HepG2 (cell line): ENCODE data around the gene IL1RL1. TPM values are rescaled to one million over a fixed set of nuclear protein-coding genes. Genes with fewer than 3 reads are reported as not detected.

Source experiments
- ATAC-seq: fragments of 200-7000 bp; cut with Tn5 transposase; 3 replicates; pipeline ENCODE4 v1.9.1; 2020; ENCODE audit warnings: mild to moderate bottlenecking, moderate library complexity
- BruUV-seq: library from RNA; stranded (reverse); fragments of 400-500 nt; replicated peaks from 2 replicates; lab custom pipeline; 2021; lab: Mats Ljungman, UMichigan
- CTCF ChIA-PET: fragments of 300-600 bp; formaldehyde crosslinking; extraction: SDS; loops from one replicate; lab custom pipeline; 2021; ENCODE audit warnings: low total read pairs, inconsistent platforms, low intra/inter-chr PET ratio; lab: Yijun Ruan, JAX
- POLR2A ChIA-PET: fragments of 350-600 bp; sonication (Branson Sonifier 250); formaldehyde crosslinking; loops from one replicate; lab custom pipeline; 2020; ENCODE audit warnings: antibody characterized with exemption, inconsistent platforms; lab: Yijun Ruan, JAX
- DNase-seq: peaks from one replicate; pipeline ENCODE4 v3.0.0-alpha.2; 2015; ENCODE audit warnings: low spot score
- FAIRE-seq: peaks from 3 replicates; lab custom pipeline; 2011; peaks lifted over from hg19 to GRCh38; lab: Jason Lieb, UNC
- H2AFZ ChIP-seq: one replicate; pipeline ENCODE4 v1.6.1; 2011; ENCODE audit warnings: low read length, inconsistent platforms
- H3K27ac ChIP-seq: fragments of 300-600 bp; 3 replicates; pipeline ENCODE4 v1.8.0; 2011; ENCODE audit warnings: mixed run types, mild to moderate bottlenecking, mixed read lengths, low read length, inconsistent platforms; ENCODE audit not compliant: insufficient read depth; ENCODE audit errors: extremely low read length
- H3K27me3 ChIP-seq, 2 experiments: fragments of 200-600 bp in 1 of 2; 2 replicates in 1 of 2; 3 replicates in 1 of 2; pipeline versions ENCODE4 v1.6.0 to v1.8.0; 2011; ENCODE audit warnings: low read length in 2 of 2, mild to moderate bottlenecking in 2 of 2, moderate library complexity in 2 of 2, inconsistent platforms in 1 of 2; ENCODE audit not compliant: insufficient read depth in 2 of 2, control insufficient read depth in 1 of 2
- H3K36me3 ChIP-seq, 2 experiments: fragments of 200-600 bp in 1 of 2; replicated peaks in 1 of 2; 2 replicates in 1 of 2; 3 replicates in 1 of 2; pipeline versions ENCODE4 v1.5.1 to v1.8.0; 2011; ENCODE audit warnings: low read length in 2 of 2, inconsistent platforms in 1 of 2; ENCODE audit not compliant: insufficient read depth in 2 of 2, control insufficient read depth in 1 of 2
- H3K4me1 ChIP-seq: 2 replicates; pipeline ENCODE4 v1.5.1; 2012; ENCODE audit warnings: low read length, inconsistent platforms; ENCODE audit not compliant: insufficient read depth
- H3K4me2 ChIP-seq: 2 replicates; pipeline ENCODE4 v1.6.0; 2011; ENCODE audit warnings: low read depth, low read length, inconsistent platforms
- H3K4me3 ChIP-seq, 3 experiments: fragments of 200-600 bp in 1 of 3; sonication (generic), shearing (Covaris generic) in 1 of 3; replicated peaks in 1 of 3; 2 replicates each; pipeline ENCODE4 v1.5.1; 2011 to 2016; ENCODE audit warnings: low read length in 3 of 3, inconsistent platforms in 2 of 3, low read depth in 2 of 3, mild to moderate bottlenecking in 2 of 3, control low read depth in 1 of 3, mixed read lengths in 1 of 3; ENCODE audit not compliant: insufficient read depth in 1 of 3
- H3K79me2 ChIP-seq: one replicate; pipeline ENCODE4 v1.6.1; 2011; ENCODE audit warnings: low read length, inconsistent platforms; ENCODE audit not compliant: insufficient read depth
- H3K9ac ChIP-seq: 2 replicates; pipeline ENCODE4 v1.6.0; 2011; ENCODE audit warnings: mild to moderate bottlenecking, low read depth, low read length, inconsistent platforms; ENCODE audit not compliant: insufficient read depth
- H3K9me3 ChIP-seq: 2 replicates; pipeline ENCODE4 v1.5.1; 2012; ENCODE audit warnings: mild to moderate bottlenecking, low read length
- H4K20me1 ChIP-seq: 2 replicates; pipeline ENCODE4 v1.6.0; 2011; ENCODE audit warnings: inconsistent platforms, mild to moderate bottlenecking, low read length, moderate library complexity; ENCODE audit not compliant: insufficient read depth
- DR1 ChIP-seq: sonication (generic); formaldehyde crosslinking; IDR thresholded peaks from 2 replicates; pipeline ENCODE4 v1.8.0; 2021; ENCODE audit warnings: mild to moderate bottlenecking, missing genetic modification reagents, inconsistent platforms
- U2AF1 ChIP-seq: fragments of 200-400 bp; formaldehyde crosslinking; optimal IDR thresholded peaks from 2 replicates; pipeline ENCODE3; 2017; ENCODE audit warnings: mild to moderate bottlenecking, low read depth, low read length
- ZFYVE20 ChIP-seq: sonication (generic); formaldehyde crosslinking; IDR thresholded peaks from 2 replicates; pipeline ENCODE4 v1.8.0; 2023; ENCODE audit warnings: low read depth, mild to moderate bottlenecking, moderate library complexity, missing genetic modification reagents, borderline replicate concordance
- ZIK1 ChIP-seq: sonication (generic); formaldehyde crosslinking; IDR thresholded peaks from 2 replicates; pipeline ENCODE4 v1.5.0; 2020; ENCODE audit warnings: mild to moderate bottlenecking, low read depth, missing genetic modification reagents, borderline replicate concordance
- ZNF136 ChIP-seq: sonication (generic); formaldehyde crosslinking; IDR thresholded peaks from 2 replicates; pipeline ENCODE4 v1.8.1; 2022; ENCODE audit warnings: low read depth, mild to moderate bottlenecking, moderate library complexity, missing genetic modification reagents
- ZNF180 ChIP-seq: sonication (generic); formaldehyde crosslinking; IDR thresholded peaks from 2 replicates; pipeline ENCODE4 v1.4.0; 2020; ENCODE audit warnings: low read depth, missing genetic modification reagents, borderline replicate concordance
- ZNF768 ChIP-seq: sonication (generic); formaldehyde crosslinking; IDR thresholded peaks from 2 replicates; pipeline ENCODE4 v1.4.0; 2020; ENCODE audit warnings: missing genetic modification reagents
- ZNF841 ChIP-seq: sonication (generic); formaldehyde crosslinking; IDR thresholded peaks from 2 replicates; pipeline ENCODE4 v1.8.1; 2023; ENCODE audit warnings: missing genetic modification reagents, borderline replicate concordance
- WGBS: methylation state at CpG from one replicate; pipeline ENCODE4 v1.1.6; 2017; ENCODE audit warnings: low lambda C conversion rate; 5-methylcytosine and 5-hydroxymethylcytosine counted together
- in situ Hi-C: cut with HindIII; loops from 2 replicates; pipeline ENCODE4 v1.10.0; 2017; ENCODE audit warnings: low pct_unique_long_range_greater_than_20kb; ENCODE audit not compliant: extremely low pct_ligation_motif_present
- intact Hi-C: fragments of 100-400 bp; cut with micrococcal nuclease; formaldehyde crosslinking; loops from one replicate; pipeline ENCODE4 v1.10.0; 2022; ENCODE audit not compliant: unreplicated experiment
- polyA plus RNA-seq, 8 experiments: library from polyadenylated mRNA; depleted of rRNA in 3 of 8; stranded (reverse) in 7 of 8; unstranded in 1 of 8; fragments of >200 nt; fragmentation: Illumina TruSeq in 4 of 8; extraction: Trizol in 4 of 8; gene quantifications; 2 replicates each; pipeline versions ENCODE4 v1.2.1 to v1.2.3, GENCODE V29; 2011 to 2016; ENCODE audit warnings: low read depth in 4 of 8, missing spikeins in 1 of 8, mixed read lengths in 1 of 8; ENCODE audit not compliant: insufficient read depth in 1 of 8
- total RNA-seq, 5 experiments: library from RNA; depleted of rRNA; stranded (reverse); fragments of >200 nt; fragmentation: Illumina TruSeq; extraction: Trizol; gene quantifications; 2 replicates each; pipeline ENCODE4 v1.2.3, GENCODE V29; 2016; ENCODE audit warnings: low read depth in 1 of 5
- TF ChIP-seq, protein P1 (sequence below): sonication (generic); formaldehyde crosslinking; IDR thresholded peaks from 2 replicates; pipeline ENCODE4 v1.5.0; 2020; ENCODE audit warnings: mild to moderate bottlenecking, missing genetic modification reagents
- TF ChIP-seq, protein P2 (sequence below): sonication (generic); formaldehyde crosslinking; conservative IDR thresholded peaks from 2 replicates; pipeline ENCODE4 v1.5.0; 2020; ENCODE audit warnings: missing genetic modification reagents

The IL1RL1 gene
- total and polyA plus RNA-seq, 2 of the 13 experiments (the other 11 are each of a cell fraction or from before 2014, with no cell fraction given) = 0.02 to 0.03 TPM

DNA sequence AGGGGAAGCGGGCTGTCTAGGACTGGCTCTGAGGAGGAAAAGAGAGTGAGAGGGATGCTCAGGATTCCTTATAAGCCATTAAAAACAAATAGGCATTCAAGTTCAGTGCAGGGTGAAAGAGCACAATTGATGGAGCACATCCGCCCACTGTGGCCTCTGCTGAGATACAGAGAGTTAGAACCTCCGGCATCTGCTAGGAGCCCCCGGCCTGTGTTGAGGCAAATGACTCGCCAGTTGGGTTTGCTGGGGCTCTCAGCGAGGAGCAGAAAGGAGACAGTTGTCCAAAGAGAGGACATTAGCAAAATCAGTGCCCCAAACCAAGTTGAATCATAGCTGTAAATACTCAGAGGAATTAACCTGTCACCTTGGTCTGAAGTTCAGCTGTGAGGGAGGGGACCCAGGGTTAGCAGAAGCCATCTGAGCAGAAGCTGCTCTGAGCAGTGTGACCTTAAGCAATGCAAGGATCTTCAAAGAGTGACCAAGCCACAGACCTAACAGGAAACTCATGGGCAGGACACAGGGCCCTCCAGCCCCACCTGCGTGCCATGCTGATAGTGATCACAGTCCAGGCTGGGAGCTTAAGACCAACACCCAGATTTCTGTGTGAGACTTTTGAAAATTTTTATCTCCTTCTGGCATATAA is 88.3 kb downstream of the IL1RL1 start:
- H3K27ac ChIP-seq = no peak overlapping the region
- 20% methylated on average over 7 of the region's 7 CpGs for WGBS
- TF ChIP-seq ZNF768 (CRISPR knock-in tag) = no peak
- no peak for TF ChIP-seq ZNF180 (CRISPR knock-in tag)
- no peak for TF ChIP-seq ZNF136 (CRISPR knock-in tag)
- TF ChIP-seq U2AF1 = no peak
- TF ChIP-seq, protein P1, sequence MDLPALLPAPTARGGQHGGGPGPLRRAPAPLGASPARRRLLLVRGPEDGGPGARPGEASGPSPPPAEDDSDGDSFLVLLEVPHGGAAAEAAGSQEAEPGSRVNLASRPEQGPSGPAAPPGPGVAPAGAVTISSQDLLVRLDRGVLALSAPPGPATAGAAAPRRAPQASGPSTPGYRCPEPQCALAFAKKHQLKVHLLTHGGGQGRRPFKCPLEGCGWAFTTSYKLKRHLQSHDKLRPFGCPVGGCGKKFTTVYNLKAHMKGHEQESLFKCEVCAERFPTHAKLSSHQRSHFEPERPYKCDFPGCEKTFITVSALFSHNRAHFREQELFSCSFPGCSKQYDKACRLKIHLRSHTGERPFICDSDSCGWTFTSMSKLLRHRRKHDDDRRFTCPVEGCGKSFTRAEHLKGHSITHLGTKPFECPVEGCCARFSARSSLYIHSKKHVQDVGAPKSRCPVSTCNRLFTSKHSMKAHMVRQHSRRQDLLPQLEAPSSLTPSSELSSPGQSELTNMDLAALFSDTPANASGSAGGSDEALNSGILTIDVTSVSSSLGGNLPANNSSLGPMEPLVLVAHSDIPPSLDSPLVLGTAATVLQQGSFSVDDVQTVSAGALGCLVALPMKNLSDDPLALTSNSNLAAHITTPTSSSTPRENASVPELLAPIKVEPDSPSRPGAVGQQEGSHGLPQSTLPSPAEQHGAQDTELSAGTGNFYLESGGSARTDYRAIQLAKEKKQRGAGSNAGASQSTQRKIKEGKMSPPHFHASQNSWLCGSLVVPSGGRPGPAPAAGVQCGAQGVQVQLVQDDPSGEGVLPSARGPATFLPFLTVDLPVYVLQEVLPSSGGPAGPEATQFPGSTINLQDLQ = no peak
- TF ChIP-seq DR1 (CRISPR knock-in tag) = no peak
- TF ChIP-seq ZNF841 (CRISPR knock-in tag) = no peak
- no peak for TF ChIP-seq ZIK1
- TF ChIP-seq, protein P2, sequence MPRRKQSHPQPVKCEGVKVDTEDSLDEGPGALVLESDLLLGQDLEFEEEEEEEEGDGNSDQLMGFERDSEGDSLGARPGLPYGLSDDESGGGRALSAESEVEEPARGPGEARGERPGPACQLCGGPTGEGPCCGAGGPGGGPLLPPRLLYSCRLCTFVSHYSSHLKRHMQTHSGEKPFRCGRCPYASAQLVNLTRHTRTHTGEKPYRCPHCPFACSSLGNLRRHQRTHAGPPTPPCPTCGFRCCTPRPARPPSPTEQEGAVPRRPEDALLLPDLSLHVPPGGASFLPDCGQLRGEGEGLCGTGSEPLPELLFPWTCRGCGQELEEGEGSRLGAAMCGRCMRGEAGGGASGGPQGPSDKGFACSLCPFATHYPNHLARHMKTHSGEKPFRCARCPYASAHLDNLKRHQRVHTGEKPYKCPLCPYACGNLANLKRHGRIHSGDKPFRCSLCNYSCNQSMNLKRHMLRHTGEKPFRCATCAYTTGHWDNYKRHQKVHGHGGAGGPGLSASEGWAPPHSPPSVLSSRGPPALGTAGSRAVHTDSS = no peak
- no peak for TF ChIP-seq ZFYVE20
- TF ChIP-seq, all 625 proteins: peak for 0
- Histone ChIP-seq H3K27me3 (no peaks in the 10 kb centered on the region), H3K9me3 (no peaks in the 10 kb centered on the region), H3K9ac (no peak overlapping the region), H3K4me1 (no peaks in the 10 kb centered on the region), H2AFZ (no peak overlapping the region), H3K36me3 (no peaks in the 10 kb centered on the region), H3K79me2 (no peaks in the 10 kb centered on the region), H4K20me1 (no peaks in the 10 kb centered on the region), H3K4me3 (no peak overlapping the region), H3K4me2 (no peak overlapping the region)
- intact Hi-C loops (no loop called here), in situ Hi-C loops (no loop called here)
- POLR2A ChIA-PET = no interaction called here
- CTCF ChIA-PET = no interaction called here
- DNase-seq (no peak), ATAC-seq (no peak), FAIRE-seq (no peak)
- BruUV-seq = no TSS peak
